ENCODE measurements around the gene ADAM33. TPM values are rescaled to one million over a fixed set of nuclear protein-coding genes. Genes with fewer than 3 reads are reported as not detected.
A peak's percentile ranks its signal among the peaks of the same experiment; 100 is the strongest.

The ADAM33 gene
- total RNA-seq, 2 donors from 2014 or later, result not detected

DNA sequence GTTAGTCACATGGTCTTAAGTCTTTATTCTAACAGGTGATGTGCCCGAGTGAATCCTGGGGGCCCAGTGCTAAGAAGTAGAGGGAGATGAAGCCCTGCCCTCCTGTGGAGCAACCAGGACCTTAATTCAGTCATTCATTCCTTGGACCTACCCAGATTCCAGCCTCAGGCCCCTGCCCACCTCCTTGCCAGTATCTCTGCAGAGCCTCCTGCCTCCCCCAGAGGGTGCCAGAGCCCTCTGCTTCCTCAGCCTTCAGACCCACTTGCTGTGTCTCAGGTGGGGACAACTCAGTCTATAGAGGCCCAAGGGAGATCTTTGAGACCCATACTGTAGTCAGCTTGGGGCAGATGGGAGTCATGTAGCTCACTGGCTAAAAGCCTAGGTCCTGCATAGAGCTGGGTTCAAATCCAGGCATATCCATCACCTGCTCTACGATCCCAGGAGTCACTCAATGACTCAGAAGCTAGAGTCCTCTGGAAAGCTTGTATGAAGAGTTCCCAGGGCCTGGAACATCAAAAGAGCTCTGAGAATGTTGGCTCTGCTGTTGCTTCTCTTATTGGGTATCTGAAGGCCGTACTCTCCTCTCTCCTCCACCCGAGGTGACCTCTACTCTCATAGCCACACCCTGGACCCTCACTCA is 34.5 kb upstream of the ADAM33 start:
- Mint-ChIP-seq H3K9me3 (no peaks in the 10 kb centered on the region), H3K27ac (no peak overlapping the region), H3K36me3 (ENCODE audit: low read depth) (no peaks in the 10 kb centered on the region), H3K4me1 (no peaks in the 10 kb centered on the region), H3K27me3 (peaks cover 14% of the 10 kb centered on the region), H3K4me3 (no peak overlapping the region)
- peak; percentile 57 for ATAC-seq (replicated peaks)

GRCh38 chr20:3714092-3714491 is 32.3 kb upstream of the ADAM33 start:
- Mint-ChIP-seq H3K27me3 (peaks cover 4% of the 10 kb centered on the region), H3K9me3 (no peaks in the 10 kb centered on the region), H3K4me3 (no peak overlapping the region), H3K36me3 (ENCODE audit: low read depth) (no peaks in the 10 kb centered on the region), H3K27ac (no peak overlapping the region), H3K4me1 (no peaks in the 10 kb centered on the region)
- ATAC-seq (replicated peaks), result no peak

DNA sequence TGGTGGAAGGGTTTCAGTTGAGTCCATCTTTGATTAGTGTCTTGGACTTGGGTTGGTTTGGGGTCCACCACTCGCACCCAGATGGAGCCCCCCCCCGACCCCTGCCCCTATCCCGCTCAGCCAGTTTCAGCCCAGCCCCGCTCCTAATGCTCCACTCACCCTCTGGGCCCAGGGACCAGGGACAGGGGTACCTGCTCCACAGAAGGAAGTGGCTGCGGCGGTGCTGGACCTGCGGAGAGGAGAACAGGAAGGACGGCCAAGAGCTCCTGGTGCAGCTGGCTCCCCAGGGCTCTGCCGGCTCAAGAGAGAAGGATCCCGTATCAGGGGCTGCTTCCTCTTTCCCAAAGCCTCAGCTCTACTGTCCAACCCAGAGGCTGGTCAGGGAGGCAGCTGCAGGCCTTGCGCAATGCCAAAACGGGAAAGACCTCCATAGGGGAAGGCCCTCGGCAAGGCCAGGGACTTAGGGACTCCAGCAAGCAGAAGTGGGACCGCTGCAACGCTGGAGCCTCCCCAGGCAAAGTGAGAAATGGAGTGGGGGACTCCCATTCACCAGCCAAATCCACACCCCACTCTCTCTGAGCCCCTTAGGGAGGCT is 30.6 kb upstream of the ADAM33 start, which contains the start of gene SIGLEC1:
SIGLEC1 (minus strand) TSS at position 322 of the 595 bp plus-strand sequence. CDS start 5,472 bp downstream, outside the sequence.
- Mint-ChIP-seq H3K4me3 (no peak within 1 kb of the TSS), H3K36me3 (ENCODE audit: low read depth) (no peaks in the 10 kb centered on the region), H3K9me3 (no peaks in the 10 kb centered on the region), H3K27me3 (peaks cover 4% of the 10 kb centered on the region), H3K4me1 (no peaks in the 10 kb centered on the region), H3K27ac (no peak within 1 kb of the TSS)
- no peak for ATAC-seq (replicated peaks)

DNA sequence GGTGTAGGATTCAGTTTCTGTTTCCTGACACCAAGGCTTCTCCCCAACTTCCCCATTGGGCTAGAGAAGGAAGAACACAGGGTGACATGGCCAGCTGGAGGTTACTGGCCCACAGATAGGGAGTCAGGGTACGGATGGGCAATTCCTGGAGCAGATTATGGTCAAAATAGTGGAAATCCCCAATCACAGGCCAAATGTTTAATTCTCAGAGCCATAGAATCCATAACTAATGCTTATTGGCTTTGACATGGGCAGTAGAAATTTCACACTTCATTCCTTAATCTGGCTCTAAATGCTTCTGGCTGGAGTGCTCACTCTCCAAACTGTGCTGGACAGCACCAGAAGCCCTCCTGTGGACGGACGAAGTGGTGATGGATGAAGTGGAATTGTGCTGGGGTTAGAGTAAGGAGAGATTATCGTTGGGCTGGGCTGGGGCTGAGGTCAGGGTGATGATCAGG is 29.7 kb upstream of the ADAM33 start:
- Mint-ChIP-seq H3K4me3 (no peak overlapping the region), H3K36me3 (ENCODE audit: low read depth) (no peaks in the 10 kb centered on the region), H3K4me1 (no peaks in the 10 kb centered on the region), H3K27ac (no peak overlapping the region), H3K27me3 (peaks cover 4% of the 10 kb centered on the region), H3K9me3 (no peaks in the 10 kb centered on the region)
- ATAC-seq (replicated peaks), result no peak

GRCh38 chr20:3710703-3711483 is 29.1 kb upstream of the ADAM33 start:
- no peak overlapping the region for H3K27ac Mint-ChIP-seq
- no peaks in the 10 kb centered on the region for H3K4me1 Mint-ChIP-seq
- ATAC-seq (replicated peaks), result peak; percentile 68
- no peaks in the 10 kb centered on the region for H3K36me3 Mint-ChIP-seq (ENCODE audit: low read depth)
- no peaks in the 10 kb centered on the region for H3K9me3 Mint-ChIP-seq
- peaks cover 4% of the 10 kb centered on the region for H3K27me3 Mint-ChIP-seq
- no peak overlapping the region for H3K4me3 Mint-ChIP-seq

DNA sequence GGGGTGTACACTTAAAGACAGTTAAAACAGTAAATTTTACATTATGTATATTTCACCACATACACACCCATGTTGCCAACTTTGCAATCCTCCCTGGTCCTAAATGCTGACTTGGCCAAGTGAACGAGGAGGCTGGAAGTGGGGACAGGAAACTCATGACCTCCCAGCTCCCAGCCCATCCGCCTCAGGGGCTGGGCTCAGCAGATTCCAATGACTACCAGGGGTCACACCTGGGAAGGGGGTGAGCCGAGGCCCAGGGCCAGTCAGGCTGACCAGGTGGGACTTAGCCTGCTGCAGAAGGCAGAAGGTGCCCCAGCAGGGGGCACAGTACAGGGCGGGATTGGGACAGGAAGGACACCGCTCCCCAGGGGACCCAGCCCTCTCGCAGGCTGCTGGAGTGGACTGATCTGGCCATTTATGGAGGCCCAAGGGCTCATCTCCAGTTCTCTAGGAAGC is 28.2 kb upstream of the ADAM33 start:
- H3K4me3 Mint-ChIP-seq, result no peak overlapping the region
- H3K27me3 Mint-ChIP-seq, result peaks cover 4% of the 10 kb centered on the region

DNA sequence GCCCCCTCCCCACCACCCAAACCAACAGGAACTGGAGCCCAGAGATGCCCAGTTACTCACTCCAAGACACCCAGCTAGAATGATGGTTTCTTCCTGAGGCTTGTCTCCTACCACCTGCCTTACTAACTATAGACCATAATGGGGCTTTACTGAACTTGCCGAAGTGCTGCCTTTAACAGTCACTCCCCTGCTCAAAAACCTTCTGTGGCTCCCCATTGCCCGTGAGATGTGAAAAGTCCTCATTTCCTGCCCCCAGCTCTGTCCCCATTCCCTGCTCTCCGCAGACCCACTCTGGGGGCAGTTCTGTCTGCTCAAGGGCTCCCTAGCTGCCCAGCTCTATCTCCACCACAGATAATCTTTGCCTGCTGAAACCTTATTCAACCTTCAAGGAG is 25.7 kb upstream of the ADAM33 start:
- H3K27me3 Mint-ChIP-seq, result peaks cover 4% of the 10 kb centered on the region
- H3K36me3 Mint-ChIP-seq (ENCODE audit: low read depth), result no peaks in the 10 kb centered on the region
- H3K4me3 Mint-ChIP-seq, result no peak overlapping the region
- ATAC-seq (replicated peaks), result no peak
- H3K9me3 Mint-ChIP-seq, result no peaks in the 10 kb centered on the region
- H3K27ac Mint-ChIP-seq, result peak overlapping the region; percentile 12
- H3K4me1 Mint-ChIP-seq, result no peaks in the 10 kb centered on the region

More for the DNA sequence above, 28.2 kb upstream of the ADAM33 start:
- H3K36me3 Mint-ChIP-seq (ENCODE audit: low read depth), result no peaks in the 10 kb centered on the region
- H3K9me3 Mint-ChIP-seq, result no peaks in the 10 kb centered on the region
- H3K4me1 Mint-ChIP-seq, result no peaks in the 10 kb centered on the region
- H3K27ac Mint-ChIP-seq, result no peak overlapping the region
- no peak for ATAC-seq (replicated peaks)

DNA sequence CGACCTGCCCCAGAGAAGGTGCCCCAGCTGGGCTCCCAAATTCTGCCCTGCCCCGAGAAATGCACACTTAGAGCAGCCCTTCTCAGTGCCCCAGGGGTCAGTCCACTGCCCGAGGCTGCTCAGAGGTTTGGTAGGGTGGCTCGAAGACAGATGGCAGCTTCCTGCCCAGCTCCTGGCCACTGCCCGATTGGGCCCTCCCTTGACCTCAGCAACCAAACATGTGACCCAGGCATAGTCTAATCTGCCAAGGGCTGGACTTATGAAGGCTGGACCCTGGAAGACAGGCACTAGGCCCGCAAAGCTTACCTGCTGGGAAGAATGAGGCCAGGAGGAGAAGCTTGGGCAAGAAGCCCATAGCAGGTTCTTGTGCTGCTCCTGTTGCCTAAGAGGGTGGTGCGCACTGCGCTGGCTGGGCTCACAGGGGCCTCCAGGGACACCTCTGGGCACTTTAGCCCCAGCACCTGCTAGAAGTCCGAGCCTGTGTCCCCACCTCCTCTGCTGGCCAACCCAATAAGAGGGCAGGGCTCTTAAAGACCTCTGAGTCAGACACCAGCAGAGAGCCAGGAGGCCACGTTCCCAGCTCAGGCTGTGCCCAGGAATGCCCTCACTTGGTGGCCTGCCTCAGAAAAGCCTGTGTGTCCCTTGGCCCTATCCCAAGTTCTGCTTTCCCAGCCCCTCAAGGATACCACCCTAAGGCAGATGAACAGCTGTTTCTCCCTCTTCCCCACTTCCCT is 25.1 kb upstream of the ADAM33 start:
- no peak overlapping the region for H3K27ac Mint-ChIP-seq
- no peak overlapping the region for H3K4me3 Mint-ChIP-seq
- ATAC-seq (replicated peaks), result no peak
- H3K4me1 Mint-ChIP-seq, result no peaks in the 10 kb centered on the region
- no peaks in the 10 kb centered on the region for H3K36me3 Mint-ChIP-seq (ENCODE audit: low read depth)
- peaks cover 3% of the 10 kb centered on the region for H3K27me3 Mint-ChIP-seq
- no peaks in the 10 kb centered on the region for H3K9me3 Mint-ChIP-seq

DNA sequence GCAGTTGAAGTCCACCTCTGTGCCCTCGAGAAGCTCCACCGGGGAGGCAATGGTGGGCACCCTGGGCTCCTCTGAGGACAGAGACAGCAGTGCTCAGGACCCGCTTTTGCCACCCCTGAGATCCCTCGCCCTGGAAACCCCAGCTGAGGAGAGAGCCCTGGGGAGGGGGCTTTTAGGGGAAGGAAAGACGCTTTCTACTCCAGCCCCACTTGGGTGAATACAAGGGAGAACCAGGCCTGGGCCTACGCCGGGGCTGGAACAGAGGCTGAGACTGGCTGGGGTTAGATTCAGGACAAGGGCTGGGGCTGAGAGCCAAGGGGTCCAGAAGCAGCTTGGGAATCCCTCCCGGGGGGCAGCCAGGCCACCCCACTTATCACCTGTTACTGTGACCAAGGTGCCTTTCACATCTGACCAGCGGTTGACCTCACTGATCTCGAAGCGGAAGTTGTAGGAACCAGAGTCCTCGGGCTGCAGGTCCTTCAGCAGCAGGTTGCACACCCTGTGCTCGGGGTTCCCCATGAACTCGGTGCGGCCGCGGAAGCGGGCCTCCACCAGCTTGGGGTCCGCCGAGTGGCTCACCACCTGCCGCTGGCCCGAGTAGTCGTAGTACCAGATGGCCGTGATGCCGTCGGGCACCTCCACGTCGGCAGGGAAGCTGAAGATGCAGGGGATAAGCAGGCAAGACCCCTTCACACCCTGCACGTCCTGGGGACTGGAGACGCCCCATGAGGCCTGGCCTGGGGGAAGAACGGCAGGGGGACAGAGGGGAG is 24.3 kb upstream of the ADAM33 start:
- Mint-ChIP-seq H3K4me1 (no peaks in the 10 kb centered on the region), H3K36me3 (ENCODE audit: low read depth) (no peaks in the 10 kb centered on the region), H3K27ac (no peak overlapping the region), H3K4me3 (no peak overlapping the region), H3K9me3 (no peaks in the 10 kb centered on the region), H3K27me3 (no peaks in the 10 kb centered on the region)
- no peak for ATAC-seq (replicated peaks)

GRCh38 chr20:3705491-3705969 is 23.7 kb upstream of the ADAM33 start:
- no peak overlapping the region for H3K4me3 Mint-ChIP-seq
- no peaks in the 10 kb centered on the region for H3K36me3 Mint-ChIP-seq (ENCODE audit: low read depth)
- H3K27me3 Mint-ChIP-seq, result no peaks in the 10 kb centered on the region
- H3K4me1 Mint-ChIP-seq, result no peaks in the 10 kb centered on the region
- no peak overlapping the region for H3K27ac Mint-ChIP-seq
- ATAC-seq (replicated peaks), result no peak
- no peaks in the 10 kb centered on the region for H3K9me3 Mint-ChIP-seq

DNA sequence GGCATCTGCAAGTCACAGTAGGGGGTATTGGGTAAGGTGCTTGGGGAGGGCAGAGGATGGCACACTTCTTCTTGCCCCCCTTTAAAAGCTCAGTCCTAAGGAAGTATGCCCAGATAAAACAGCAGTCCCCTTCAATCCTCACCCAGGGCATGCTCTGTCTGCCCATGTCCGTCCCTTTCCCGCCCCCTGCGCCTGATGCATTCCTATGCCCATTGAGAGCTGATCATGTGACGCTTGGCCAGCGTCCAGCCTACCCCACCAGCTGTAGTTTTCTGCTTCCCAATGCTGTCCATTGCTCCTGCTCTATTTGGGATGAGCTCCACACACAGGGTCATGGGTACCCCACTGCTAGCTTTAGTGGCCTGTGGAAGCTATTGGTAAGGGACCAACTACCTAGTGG is 22.3 kb upstream of the ADAM33 start:
- Mint-ChIP-seq H3K4me1 (no peaks in the 10 kb centered on the region), H3K27me3 (no peaks in the 10 kb centered on the region), H3K27ac (no peak overlapping the region), H3K4me3 (no peak overlapping the region), H3K36me3 (ENCODE audit: low read depth) (no peaks in the 10 kb centered on the region), H3K9me3 (no peaks in the 10 kb centered on the region)
- no peak for ATAC-seq (replicated peaks)

DNA sequence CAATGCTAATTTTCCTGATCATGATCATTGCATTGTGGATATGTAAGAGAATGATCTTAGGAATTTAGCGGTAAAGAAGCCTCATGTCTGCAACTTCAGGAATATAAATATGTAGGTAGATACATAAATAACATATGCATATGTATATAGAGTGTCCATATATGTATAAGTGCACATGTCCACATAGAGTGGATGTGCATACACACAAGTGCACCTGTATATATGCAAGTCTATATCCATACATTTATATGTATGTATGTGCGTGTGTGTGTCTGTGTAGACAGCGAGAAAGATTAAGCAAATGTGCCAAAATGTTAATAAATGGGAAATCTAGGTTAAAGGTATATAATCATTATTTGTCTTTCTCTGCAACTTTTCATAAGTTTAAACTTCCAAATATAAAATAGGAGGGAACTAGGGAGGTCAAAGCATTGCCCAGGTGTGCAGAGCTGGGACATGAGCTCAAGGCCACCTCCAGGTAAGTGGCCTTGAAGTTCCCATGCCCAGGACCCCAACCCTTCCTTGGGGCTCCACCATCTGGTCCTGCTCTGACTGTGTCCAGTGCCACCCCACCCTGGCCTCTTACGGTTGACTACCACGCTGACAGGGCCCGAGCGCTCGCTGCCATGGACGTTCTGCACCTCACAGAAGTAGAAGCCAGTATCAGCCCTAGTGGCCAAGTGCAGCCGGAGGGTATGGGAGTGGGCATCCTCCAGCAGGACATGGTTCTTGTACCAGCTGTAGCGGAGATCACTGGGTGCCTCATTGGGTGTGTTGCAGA is 21.0 kb upstream of the ADAM33 start:
- no peaks in the 10 kb centered on the region for H3K36me3 Mint-ChIP-seq (ENCODE audit: low read depth)
- no peaks in the 10 kb centered on the region for H3K9me3 Mint-ChIP-seq
- no peak overlapping the region for H3K4me3 Mint-ChIP-seq
- H3K27me3 Mint-ChIP-seq, result no peaks in the 10 kb centered on the region
- H3K27ac Mint-ChIP-seq, result no peak overlapping the region
- H3K4me1 Mint-ChIP-seq, result no peaks in the 10 kb centered on the region
- no peak for ATAC-seq (replicated peaks)

All from activated T-helper 17 cell treated with anti-CD3 and anti-CD28 coated beads, Interleukin-2, amount 50 U/mL, for 72 hours (primary cell).